ENCODE data around the gene SAMD4A. TPM values are rescaled to one million over a fixed set of nuclear protein-coding genes. Genes with fewer than 3 reads are reported as not detected.

SAMD4A gene
- total RNA-seq, 3 donors from 2014 or later = 28.5 to 44.6 (median 36.2) TPM

- Histone ChIP-seq H3K4me3 (no peak overlapping the region), H3K36me3 (no peaks in the 10 kb centered on the region), H3K4me1 (no peaks in the 10 kb centered on the region), H3K27ac (no peak overlapping the region), H3K9me3 (no peaks in the 10 kb centered on the region), H3K27me3 (no peaks in the 10 kb centered on the region)
- DNase-seq (ENCODE audit: low spot score in 2 of 2) = no peak
- no peak for TF ChIP-seq CTCF (IDR thresholded peaks at IDR 0.05)
- no peak for TF ChIP-seq POLR2A (IDR thresholded peaks at IDR 0.05)
- no peak for TF ChIP-seq POLR2AphosphoS5 (IDR thresholded peaks at IDR 0.05)
- intact Hi-C loops (cut with DNase I; ENCODE audit: low total_unique reads) = no loop called here
Observed at GRCh38 chr14:54584097-54584496, 17.2 kb downstream of the SAMD4A start.

- Histone ChIP-seq H3K36me3 (no peaks in the 10 kb centered on the region), H3K27ac (no peak overlapping the region), H3K27me3 (no peaks in the 10 kb centered on the region), H3K9me3 (no peaks in the 10 kb centered on the region), H3K4me1 (no peaks in the 10 kb centered on the region), H3K4me3 (no peak overlapping the region)
- intact Hi-C loops (cut with DNase I; ENCODE audit: low total_unique reads) = no loop called here
- TF ChIP-seq POLR2AphosphoS5 (IDR thresholded peaks at IDR 0.05) = no peak
- TF ChIP-seq CTCF (IDR thresholded peaks at IDR 0.05) = no peak
- no peak for TF ChIP-seq POLR2A (IDR thresholded peaks at IDR 0.05)
- no peak for DNase-seq (ENCODE audit: low spot score in 2 of 2)
Observed at GRCh38 chr14:54585214-54585613, 18.3 kb downstream of the SAMD4A start.

GRCh38 chr14:54589076-54589475 lies 22.1 kb downstream of the SAMD4A start:
- Histone ChIP-seq H3K4me1 (no peaks in the 10 kb centered on the region), H3K36me3 (no peaks in the 10 kb centered on the region), H3K9me3 (no peaks in the 10 kb centered on the region), H3K27me3 (no peaks in the 10 kb centered on the region), H3K4me3 (no peak overlapping the region), H3K27ac (no peak overlapping the region)
- DNase-seq (ENCODE audit: low spot score in 2 of 2) = no peak
- TF ChIP-seq POLR2AphosphoS5 (IDR thresholded peaks at IDR 0.05) (no peak), CTCF (IDR thresholded peaks at IDR 0.05) (no peak), POLR2A (IDR thresholded peaks at IDR 0.05) (no peak)
- intact Hi-C loops (cut with DNase I; ENCODE audit: low total_unique reads) = no loop called here

GRCh38 chr14:54589843-54590242 lies 22.9 kb downstream of the SAMD4A start:
- Histone ChIP-seq H3K27me3 (no peaks in the 10 kb centered on the region), H3K27ac (no peak overlapping the region), H3K9me3 (no peaks in the 10 kb centered on the region), H3K4me1 (no peaks in the 10 kb centered on the region), H3K4me3 (no peak overlapping the region), H3K36me3 (no peaks in the 10 kb centered on the region)
- intact Hi-C loops (cut with DNase I; ENCODE audit: low total_unique reads) = no loop called here
- no peak for DNase-seq (ENCODE audit: low spot score in 2 of 2)
- TF ChIP-seq POLR2A (IDR thresholded peaks at IDR 0.05) = no peak
- TF ChIP-seq POLR2AphosphoS5 (IDR thresholded peaks at IDR 0.05) = no peak
- TF ChIP-seq CTCF (IDR thresholded peaks at IDR 0.05) = no peak

GRCh38 chr14:54590481-54590880 lies 23.6 kb downstream of the SAMD4A start:
- no peaks in the 10 kb centered on the region for H3K4me1 ChIP-seq
- intact Hi-C loops (cut with DNase I; ENCODE audit: low total_unique reads) = no loop called here
- H3K36me3 ChIP-seq = no peaks in the 10 kb centered on the region
- no peak overlapping the region for H3K4me3 ChIP-seq
- H3K27ac ChIP-seq = no peak overlapping the region
- TF ChIP-seq CTCF (IDR thresholded peaks at IDR 0.05) = no peak
- no peak for TF ChIP-seq POLR2AphosphoS5 (IDR thresholded peaks at IDR 0.05)
- no peak for TF ChIP-seq POLR2A (IDR thresholded peaks at IDR 0.05)
- DNase-seq (ENCODE audit: low spot score in 2 of 2) = no peak
- no peaks in the 10 kb centered on the region for H3K9me3 ChIP-seq
- H3K27me3 ChIP-seq = no peaks in the 10 kb centered on the region
